ENCODE results near the gene DOCK1. TPM values are rescaled to one million over a fixed set of nuclear protein-coding genes. Genes with fewer than 3 reads are reported as not detected.

Gene DOCK1
- total and polyA plus RNA-seq, 4 donors = 10.9 to 82.6 (median 43.3) TPM

GRCh38 chr10:127133225-127133624 is 228.0 kb downstream of the DOCK1 start:
- Histone ChIP-seq H3K36me3 (ENCODE audit: control insufficient read depth in 1 of 2, insufficient read depth in 2 of 2, low read length in 1 of 2) (peaks cover 0 to 5% of the 10 kb centered on the region in 2 donors), H3K27ac (ENCODE audit: low read depth in 1 of 2, low read length in 2 of 2) (no peak overlapping the region), H3K4me3 (ENCODE audit: low read length in 2 of 2) (no peak overlapping the region), H3K9me3 (ENCODE audit: control insufficient read depth, low read length) (no peaks in the 10 kb centered on the region), H3K4me1 (ENCODE audit: control insufficient read depth in 1 of 2, insufficient read depth in 2 of 2, low read length in 2 of 2) (no peaks in the 10 kb centered on the region), H3K27me3 (ENCODE audit: control insufficient read depth in 1 of 2, insufficient read depth in 2 of 2, low read length in 1 of 2) (no peaks in the 10 kb centered on the region)
- DNase-seq (no peak), ATAC-seq (ENCODE audit: low FRiP score) (no peak)
- 89 to 91% methylated on average over 1 of the region's 1 CpG for WGBS, 2 donors
- intact Hi-C loops (cut with DNase I) = no loop called here

- 88 to 89% methylated on average over 2 of the region's 2 CpGs for WGBS, 2 donors
- peak; percentile 15 for ATAC-seq (ENCODE audit: low FRiP score)
- intact Hi-C loops (cut with DNase I) = no loop called here
These were observed 228.7 kb downstream of the DOCK1 start for GRCh38 chr10:127133672-127134500.

GRCh38 chr10:127135844-127136577 is 230.8 kb downstream of the DOCK1 start:
- H3K4me1 ChIP-seq (ENCODE audit: control insufficient read depth in 1 of 2, insufficient read depth in 2 of 2, low read length in 2 of 2) = no peaks in the 10 kb centered on the region
- no peaks in the 10 kb centered on the region for H3K9me3 ChIP-seq (ENCODE audit: control insufficient read depth, low read length)
- peaks cover 0 to 3% of the 10 kb centered on the region in 2 donors for H3K36me3 ChIP-seq (ENCODE audit: control insufficient read depth in 1 of 2, insufficient read depth in 2 of 2, low read length in 1 of 2)
- intact Hi-C loops (cut with DNase I) = no loop called here
- no peak overlapping the region for H3K27ac ChIP-seq (ENCODE audit: low read depth in 1 of 2, low read length in 2 of 2)
- H3K4me3 ChIP-seq (ENCODE audit: low read length in 2 of 2) = no peak overlapping the region
- ATAC-seq (ENCODE audit: low FRiP score) = no peak
- 64 to 77% methylated on average over 6 of the region's 6 CpGs for WGBS, 2 donors
- no peak for DNase-seq
- no peaks in the 10 kb centered on the region for H3K27me3 ChIP-seq (ENCODE audit: control insufficient read depth in 1 of 2, insufficient read depth in 2 of 2, low read length in 1 of 2)

More at GRCh38 chr10:127133672-127134500, 228.7 kb downstream of the DOCK1 start:
- no peak for DNase-seq
- Histone ChIP-seq H3K27me3 (ENCODE audit: control insufficient read depth in 1 of 2, insufficient read depth in 2 of 2, low read length in 1 of 2) (no peaks in the 10 kb centered on the region), H3K27ac (ENCODE audit: low read depth in 1 of 2, low read length in 2 of 2) (no peak overlapping the region), H3K4me1 (ENCODE audit: control insufficient read depth in 1 of 2, insufficient read depth in 2 of 2, low read length in 2 of 2) (no peaks in the 10 kb centered on the region), H3K9me3 (ENCODE audit: control insufficient read depth, low read length) (no peaks in the 10 kb centered on the region), H3K4me3 (ENCODE audit: low read length in 2 of 2) (no peak overlapping the region), H3K36me3 (ENCODE audit: control insufficient read depth in 1 of 2, insufficient read depth in 2 of 2, low read length in 1 of 2) (peaks cover 0 to 7% of the 10 kb centered on the region in 2 donors)

- 94 to 97% methylated on average over 7 of the region's 7 CpGs for WGBS, 2 donors
- H3K4me3 ChIP-seq (ENCODE audit: low read length in 2 of 2) = no peak overlapping the region
These were observed 232.2 kb downstream of the DOCK1 start for GRCh38 chr10:127137391-127137790.

GRCh38 chr10:127142136-127142535 is 236.9 kb downstream of the DOCK1 start:
- Histone ChIP-seq H3K27me3 (ENCODE audit: control insufficient read depth in 1 of 2, insufficient read depth in 2 of 2, low read length in 1 of 2) (no peaks in the 10 kb centered on the region), H3K9me3 (ENCODE audit: control insufficient read depth, low read length) (no peaks in the 10 kb centered on the region), H3K27ac (ENCODE audit: low read depth in 1 of 2, low read length in 2 of 2) (no peak overlapping the region), H3K4me3 (ENCODE audit: low read length in 2 of 2) (no peak overlapping the region), H3K4me1 (ENCODE audit: control insufficient read depth in 1 of 2, insufficient read depth in 2 of 2, low read length in 2 of 2) (no peaks in the 10 kb centered on the region), H3K36me3 (ENCODE audit: control insufficient read depth in 1 of 2, insufficient read depth in 2 of 2, low read length in 1 of 2) (peaks cover 0 to 1% of the 10 kb centered on the region in 2 donors)
- intact Hi-C loops (cut with DNase I) = no loop called here
- 85 to 86% methylated on average over 6 of the region's 6 CpGs for WGBS, 2 donors
- DNase-seq (no peak), ATAC-seq (ENCODE audit: low FRiP score) (no peak)

More at GRCh38 chr10:127137391-127137790, 232.2 kb downstream of the DOCK1 start:
- no peaks in the 10 kb centered on the region for H3K9me3 ChIP-seq (ENCODE audit: control insufficient read depth, low read length)
- no peak for ATAC-seq (ENCODE audit: low FRiP score)
- intact Hi-C loops (cut with DNase I) = no loop called here
- no peak overlapping the region for H3K27ac ChIP-seq (ENCODE audit: low read depth in 1 of 2, low read length in 2 of 2)
- no peaks in the 10 kb centered on the region for H3K27me3 ChIP-seq (ENCODE audit: control insufficient read depth in 1 of 2, insufficient read depth in 2 of 2, low read length in 1 of 2)
- DNase-seq = no peak
- peaks cover 0 to 3% of the 10 kb centered on the region in 2 donors for H3K36me3 ChIP-seq (ENCODE audit: control insufficient read depth in 1 of 2, insufficient read depth in 2 of 2, low read length in 1 of 2)
- H3K4me1 ChIP-seq (ENCODE audit: control insufficient read depth in 1 of 2, insufficient read depth in 2 of 2, low read length in 2 of 2) = no peaks in the 10 kb centered on the region

GRCh38 chr10:127142856-127143255 is 237.6 kb downstream of the DOCK1 start:
- Histone ChIP-seq H3K9me3 (ENCODE audit: control insufficient read depth, low read length) (no peaks in the 10 kb centered on the region), H3K27ac (ENCODE audit: low read depth in 1 of 2, low read length in 2 of 2) (no peak overlapping the region), H3K27me3 (ENCODE audit: control insufficient read depth in 1 of 2, insufficient read depth in 2 of 2, low read length in 1 of 2) (no peaks in the 10 kb centered on the region), H3K4me1 (ENCODE audit: control insufficient read depth in 1 of 2, insufficient read depth in 2 of 2, low read length in 2 of 2) (no peaks in the 10 kb centered on the region), H3K4me3 (ENCODE audit: low read length in 2 of 2) (no peak overlapping the region), H3K36me3 (ENCODE audit: control insufficient read depth in 1 of 2, insufficient read depth in 2 of 2, low read length in 1 of 2) (peaks cover 0 to 1% of the 10 kb centered on the region in 2 donors)
- intact Hi-C loops (cut with DNase I) = no loop called here
- WGBS, 2 donors = 81 to 83% methylated on average over 5 of the region's 5 CpGs
- no peak for DNase-seq
- no peak for ATAC-seq (ENCODE audit: low FRiP score)

- intact Hi-C loops (cut with DNase I) = no loop called here
- 93 to 96% methylated on average over 6 of the region's 6 CpGs for whole genome bisulfite sequencing, 2 donors
These were observed 239.9 kb downstream of the DOCK1 start for GRCh38 chr10:127145173-127145572.

GRCh38 chr10:127146661-127147060 is 241.4 kb downstream of the DOCK1 start:
- Histone ChIP-seq H3K4me3 (ENCODE audit: low read length in 2 of 2) (no peak overlapping the region), H3K4me1 (ENCODE audit: control insufficient read depth in 1 of 2, insufficient read depth in 2 of 2, low read length in 2 of 2) (no peaks in the 10 kb centered on the region), H3K9me3 (ENCODE audit: control insufficient read depth, low read length) (no peaks in the 10 kb centered on the region), H3K27me3 (ENCODE audit: control insufficient read depth in 1 of 2, insufficient read depth in 2 of 2, low read length in 1 of 2) (no peaks in the 10 kb centered on the region), H3K36me3 (ENCODE audit: control insufficient read depth in 1 of 2, insufficient read depth in 2 of 2, low read length in 1 of 2) (no peaks in the 10 kb centered on the region), H3K27ac (ENCODE audit: low read depth in 1 of 2, low read length in 2 of 2) (no peak overlapping the region)
- DNase-seq = no peak
- WGBS, 2 donors = 92 to 95% methylated on average over 9 of the region's 9 CpGs
- no peak for ATAC-seq (ENCODE audit: low FRiP score)
- intact Hi-C loops (cut with DNase I) = no loop called here

More at GRCh38 chr10:127145173-127145572, 239.9 kb downstream of the DOCK1 start:
- H3K27me3 ChIP-seq (ENCODE audit: control insufficient read depth in 1 of 2, insufficient read depth in 2 of 2, low read length in 1 of 2) = no peaks in the 10 kb centered on the region
- no peak for DNase-seq
- H3K9me3 ChIP-seq (ENCODE audit: control insufficient read depth, low read length) = no peaks in the 10 kb centered on the region
- H3K4me3 ChIP-seq (ENCODE audit: low read length in 2 of 2) = no peak overlapping the region
- H3K36me3 ChIP-seq (ENCODE audit: control insufficient read depth in 1 of 2, insufficient read depth in 2 of 2, low read length in 1 of 2) = no peaks in the 10 kb centered on the region
- no peaks in the 10 kb centered on the region for H3K4me1 ChIP-seq (ENCODE audit: control insufficient read depth in 1 of 2, insufficient read depth in 2 of 2, low read length in 2 of 2)
- ATAC-seq (ENCODE audit: low FRiP score) = no peak
- no peak overlapping the region for H3K27ac ChIP-seq (ENCODE audit: low read depth in 1 of 2, low read length in 2 of 2)
